AG04450 (cell line): ENCODE results near the gene LARP6. TPM values are rescaled to one million over a fixed set of nuclear protein-coding genes. Genes with fewer than 3 reads are reported as not detected.

ENCODE experiments used
- CTCF ChIA-PET: fragments of 300-600, 350-600 bp; formaldehyde crosslinking; extraction: SDS; loops from one replicate; lab custom pipeline; 2022; ENCODE audit warnings: antibody characterized with exemption, inconsistent platforms; lab: Charles Lee
- POLR2A ChIA-PET: fragments of 350-600 bp; formaldehyde crosslinking; extraction: SDS; loops from one replicate; lab custom pipeline; 2021; ENCODE audit warnings: antibody characterized with exemption, inconsistent platforms; lab: Yijun Ruan, JAX
- DNase-seq: peaks from one replicate; pipeline ENCODE4 v3.0.0-alpha.2; 2011; ENCODE audit warnings: low read depth, low spot score
- H3K27ac ChIP-seq: one replicate; pipeline ENCODE4 v1.5.1; 2012; ENCODE audit warnings: low read depth, low read length, control low read depth
- H3K27me3 ChIP-seq: one replicate; pipeline ENCODE4 v1.6.0; 2012; ENCODE audit warnings: low read length; ENCODE audit not compliant: control insufficient read depth, insufficient read depth
- H3K4me3 ChIP-seq: 2 replicates; pipeline ENCODE4 v1.5.1; 2011; ENCODE audit warnings: mild to moderate bottlenecking, low read depth, low read length, control low read depth
- H3K9me3 ChIP-seq: 2 replicates; pipeline ENCODE4 v1.5.1; 2012; ENCODE audit warnings: low read length; ENCODE audit not compliant: control insufficient read depth, insufficient read depth
- polyA plus RNA-seq: library from polyadenylated mRNA; depleted of rRNA; stranded (reverse); fragments of >200 nt; gene quantifications from 2 replicates; pipeline ENCODE4 v1.2.3, GENCODE V29; 2011
- TF ChIP-seq, protein P1 (sequence below): IDR thresholded peaks from 2 replicates; pipeline ENCODE4 v1.5.1; 2011; ENCODE audit warnings: low read depth, low read length, control low read depth, inconsistent platforms

LARP6 gene
- polyA plus RNA-seq, 1 experiment: 235 TPM

DNA sequence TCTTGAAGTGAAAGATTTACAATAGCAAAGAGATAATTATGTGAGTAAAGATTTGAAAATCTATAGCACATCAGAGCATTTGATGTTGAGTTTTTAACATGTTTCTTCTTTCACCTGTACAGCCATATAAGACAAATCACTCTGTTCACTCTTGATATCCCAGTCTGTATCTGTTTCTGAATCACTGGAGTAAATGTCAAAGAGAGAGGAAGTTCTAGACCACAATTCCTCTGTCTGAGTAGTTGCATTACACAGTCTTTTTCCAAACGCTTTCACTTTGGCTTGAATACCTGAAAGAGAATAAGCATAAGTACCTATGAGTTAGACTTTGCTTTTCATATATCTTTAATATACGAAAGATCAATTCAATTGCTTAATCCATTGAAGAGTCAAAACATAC lies 28.4 kb upstream of the LARP6 start:
- no peak for DNase-seq
- no peak overlapping the region for H3K27ac ChIP-seq
- TF ChIP-seq, protein P1, sequence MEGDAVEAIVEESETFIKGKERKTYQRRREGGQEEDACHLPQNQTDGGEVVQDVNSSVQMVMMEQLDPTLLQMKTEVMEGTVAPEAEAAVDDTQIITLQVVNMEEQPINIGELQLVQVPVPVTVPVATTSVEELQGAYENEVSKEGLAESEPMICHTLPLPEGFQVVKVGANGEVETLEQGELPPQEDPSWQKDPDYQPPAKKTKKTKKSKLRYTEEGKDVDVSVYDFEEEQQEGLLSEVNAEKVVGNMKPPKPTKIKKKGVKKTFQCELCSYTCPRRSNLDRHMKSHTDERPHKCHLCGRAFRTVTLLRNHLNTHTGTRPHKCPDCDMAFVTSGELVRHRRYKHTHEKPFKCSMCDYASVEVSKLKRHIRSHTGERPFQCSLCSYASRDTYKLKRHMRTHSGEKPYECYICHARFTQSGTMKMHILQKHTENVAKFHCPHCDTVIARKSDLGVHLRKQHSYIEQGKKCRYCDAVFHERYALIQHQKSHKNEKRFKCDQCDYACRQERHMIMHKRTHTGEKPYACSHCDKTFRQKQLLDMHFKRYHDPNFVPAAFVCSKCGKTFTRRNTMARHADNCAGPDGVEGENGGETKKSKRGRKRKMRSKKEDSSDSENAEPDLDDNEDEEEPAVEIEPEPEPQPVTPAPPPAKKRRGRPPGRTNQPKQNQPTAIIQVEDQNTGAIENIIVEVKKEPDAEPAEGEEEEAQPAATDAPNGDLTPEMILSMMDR: no peak
- no peaks in the 10 kb centered on the region for H3K27me3 ChIP-seq
- CTCF ChIA-PET: interaction anchor here (1.5 to 1.6 kb wide), 2 partner anchors 11 to 70 kb away, joined by 4 to 5 read pairs; partner anchors contain the start of gene LRRC49
- no peak overlapping the region for H3K4me3 ChIP-seq
- H3K9me3 ChIP-seq: no peaks in the 10 kb centered on the region
- POLR2A ChIA-PET: no interaction called here

DNA sequence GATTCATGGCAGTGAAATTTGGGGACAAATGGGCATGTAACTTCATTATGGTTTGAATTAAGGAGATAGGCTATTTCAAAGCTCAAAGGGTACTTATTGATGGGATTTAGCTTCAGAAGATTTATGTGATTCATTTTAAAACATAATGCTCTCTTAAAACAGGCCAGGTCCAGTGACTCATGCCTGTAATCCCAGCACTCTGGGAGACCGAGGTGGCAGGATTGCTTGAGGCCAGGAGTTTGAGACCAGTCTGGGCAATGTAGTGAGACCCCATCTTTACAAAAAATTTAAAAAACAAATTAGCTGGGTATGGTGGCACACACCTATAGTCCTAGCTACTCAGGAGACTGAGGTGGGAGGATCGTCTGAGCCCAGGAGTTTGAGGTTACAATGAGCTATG lies 26.8 kb upstream of the LARP6 start:
- CTCF ChIA-PET: interaction anchor here (0.7 to 1.6 kb wide), 5 partner anchors 12 to 158 kb away, joined by 3 to 5 read pairs (median 4); partner anchors contain the start of gene LRRC49
- Histone ChIP-seq H3K27me3 (no peaks in the 10 kb centered on the region), H3K9me3 (no peaks in the 10 kb centered on the region), H3K27ac (no peak overlapping the region), H3K4me3 (no peak overlapping the region)
- TF ChIP-seq, protein P1: no peak
- DNase-seq: no peak
- POLR2A ChIA-PET: no interaction called here

DNA sequence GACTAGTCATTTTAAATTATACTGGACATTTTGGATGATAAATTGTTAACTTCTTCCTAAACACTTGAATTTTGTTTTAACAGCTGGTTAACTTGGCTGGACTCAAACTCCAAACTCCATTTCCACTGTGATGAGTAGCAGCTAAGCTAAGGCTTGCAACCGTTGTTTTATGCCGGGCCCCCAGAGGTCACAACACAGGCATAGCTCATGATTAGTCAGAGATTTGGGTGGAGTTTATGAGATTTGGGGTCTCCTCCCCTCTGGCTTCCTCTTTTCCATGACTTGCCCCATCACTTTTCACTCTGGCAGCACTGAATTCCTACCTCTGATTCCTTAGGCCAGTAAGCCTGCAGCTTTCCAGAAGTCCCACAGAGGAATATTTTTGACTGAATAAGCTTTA lies 25.4 kb upstream of the LARP6 start:
- TF ChIP-seq, protein P1: no peak
- CTCF ChIA-PET: interaction anchor here (0.6 to 1.7 kb wide), 3 partner anchors 55 to 68 kb away, joined by 3 to 6 read pairs (median 6); no protein-coding TSS in a partner anchor
- DNase-seq: peak; percentile 68
- no peak overlapping the region for H3K4me3 ChIP-seq
- H3K9me3 ChIP-seq: no peaks in the 10 kb centered on the region
- H3K27me3 ChIP-seq: no peaks in the 10 kb centered on the region
- no peak overlapping the region for H3K27ac ChIP-seq
- POLR2A ChIA-PET: interaction anchor here (0.6 to 1.6 kb wide), 4 partner anchors 10 to 537 kb away, joined by 3 to 7 read pairs (median 4); no protein-coding TSS in a partner anchor

DNA sequence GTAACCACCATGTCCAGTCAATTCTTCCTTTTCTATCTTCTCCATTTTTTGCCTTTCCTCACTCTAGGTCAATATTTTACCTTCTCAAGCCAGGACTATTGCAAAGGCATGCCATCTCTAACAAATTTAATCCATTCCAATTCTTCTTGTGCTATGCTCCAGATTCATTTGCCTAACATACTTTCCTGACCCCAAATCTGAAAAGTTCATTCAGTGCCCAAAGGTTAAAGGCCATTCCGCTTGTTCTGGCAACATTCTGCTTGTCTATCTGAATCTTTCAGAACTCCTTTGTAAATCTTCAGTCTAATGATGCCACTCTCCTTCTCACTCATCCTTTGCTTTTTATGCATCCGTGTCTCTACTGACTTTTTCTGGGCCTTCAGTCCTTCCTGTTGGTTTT lies 22.7 kb upstream of the LARP6 start:
- TF ChIP-seq, protein P1: no peak
- CTCF ChIA-PET: interaction anchor here (4.1 kb wide), 1 partner anchor 52 kb away, joined by 67 read pairs; no protein-coding TSS in a partner anchor

DNA sequence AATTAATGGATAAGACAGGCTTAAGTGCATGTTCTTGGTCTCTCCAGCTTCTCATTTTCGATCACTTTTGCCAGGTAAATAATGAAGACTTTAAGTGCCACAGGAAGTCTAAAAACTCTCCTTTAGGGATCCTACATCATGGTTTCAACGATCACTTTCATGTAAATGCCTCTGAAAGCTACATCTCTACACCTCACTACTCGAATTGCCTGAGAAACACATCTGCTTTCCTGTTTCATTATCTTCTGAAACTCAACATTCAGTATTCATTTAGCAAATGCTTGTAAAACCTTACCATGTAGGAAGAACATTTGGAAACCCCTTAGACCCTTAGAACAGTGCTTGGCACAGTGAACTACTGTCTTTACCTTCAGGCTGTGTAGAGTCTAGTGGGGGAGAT lies 22.1 kb upstream of the LARP6 start:
- H3K9me3 ChIP-seq: peaks cover 8% of the 10 kb centered on the region
- ChIA-PET CTCF (interaction anchor here (1.8 to 4.1 kb wide), 6 partner anchors 9 to 115 kb away, joined by 4 to 67 read pairs (median 10); no protein-coding TSS in a partner anchor), POLR2A (no interaction called here)
- H3K27me3 ChIP-seq: no peaks in the 10 kb centered on the region
- no peak for DNase-seq
- H3K27ac ChIP-seq: no peak overlapping the region
- H3K4me3 ChIP-seq: no peak overlapping the region
- TF ChIP-seq, protein P1: no peak

More for the DNA sequence above, 22.7 kb upstream of the LARP6 start:
- POLR2A ChIA-PET: no interaction called here
- H3K9me3 ChIP-seq: peaks cover 8% of the 10 kb centered on the region
- no peak for DNase-seq
- no peaks in the 10 kb centered on the region for H3K27me3 ChIP-seq
- H3K27ac ChIP-seq: no peak overlapping the region
- no peak overlapping the region for H3K4me3 ChIP-seq
